ENCODE measurements around the gene COPRS.

The COPRS gene

GRCh38 chr17:31838636-31839225 lies 20.3 kb downstream of the COPRS start:
- no peak overlapping the region for H3K4me2 ChIP-seq (ENCODE audit: low read depth, low read length, poor library complexity, severe bottlenecking)

GRCh38 chr17:31835984-31836383 lies 23.1 kb downstream of the COPRS start:
- Histone ChIP-seq H2AFZ (ENCODE audit: low read length) (no peak overlapping the region), H3K4me1 (ENCODE audit: insufficient read depth, low read length, poor library complexity, severe bottlenecking) (peaks cover 11% of the 10 kb centered on the region), H3K4me2 (ENCODE audit: low read depth, low read length, poor library complexity, severe bottlenecking) (no peak overlapping the region), H4K20me1 (ENCODE audit: insufficient read depth, low read length, poor library complexity, severe bottlenecking) (no peaks in the 10 kb centered on the region), H3K4me3 (ENCODE audit: low read length, poor library complexity, severe bottlenecking) (no peak overlapping the region), H3K9ac (ENCODE audit: low read depth, low read length, poor library complexity, severe bottlenecking) (no peak overlapping the region), H3K36me3 (ENCODE audit: insufficient read depth, low read length) (no peaks in the 10 kb centered on the region), H3K9me2 (replicated peaks; ENCODE audit: low read depth, low read length) (no peaks in the 10 kb centered on the region), H3K27me3 (ENCODE audit: insufficient read depth, low read length, poor library complexity, severe bottlenecking) (no peaks in the 10 kb centered on the region), H3K9me3 (ENCODE audit: insufficient read depth, low read depth, low read length) (no peaks in the 10 kb centered on the region), H3K79me2 (ENCODE audit: insufficient read depth, low read length) (no peaks in the 10 kb centered on the region), H3F3A (ENCODE audit: low read depth) (no peaks in the 10 kb centered on the region)
- TF ChIP-seq EZH2phosphoT487 (IDR thresholded peaks at IDR 0.05; ENCODE audit: borderline replicate concordance): no peak
- TF ChIP-seq CTCF (conservative IDR thresholded peaks at IDR 0.05; ENCODE audit: low read length): no peak

More at GRCh38 chr17:31838636-31839225, 20.3 kb downstream of the COPRS start:
- Histone ChIP-seq H3K9me3 (ENCODE audit: insufficient read depth, low read depth, low read length) (no peaks in the 10 kb centered on the region), H3K9me2 (replicated peaks; ENCODE audit: low read depth, low read length) (no peaks in the 10 kb centered on the region), H3F3A (ENCODE audit: low read depth) (no peaks in the 10 kb centered on the region), H3K79me2 (ENCODE audit: insufficient read depth, low read length) (no peaks in the 10 kb centered on the region), H2AFZ (ENCODE audit: low read length) (no peak overlapping the region), H3K4me3 (ENCODE audit: low read length, poor library complexity, severe bottlenecking) (no peak overlapping the region), H3K9ac (ENCODE audit: low read depth, low read length, poor library complexity, severe bottlenecking) (no peak overlapping the region), H3K4me1 (ENCODE audit: insufficient read depth, low read length, poor library complexity, severe bottlenecking) (peaks cover 13% of the 10 kb centered on the region), H3K27me3 (ENCODE audit: insufficient read depth, low read length, poor library complexity, severe bottlenecking) (no peaks in the 10 kb centered on the region), H4K20me1 (ENCODE audit: insufficient read depth, low read length, poor library complexity, severe bottlenecking) (no peaks in the 10 kb centered on the region), H3K36me3 (ENCODE audit: insufficient read depth, low read length) (no peaks in the 10 kb centered on the region)
- TF ChIP-seq EZH2phosphoT487 (IDR thresholded peaks at IDR 0.05; ENCODE audit: borderline replicate concordance): no peak
- TF ChIP-seq CTCF (conservative IDR thresholded peaks at IDR 0.05; ENCODE audit: low read length): no peak

- H3K79me2 ChIP-seq (ENCODE audit: insufficient read depth, low read length): no peaks in the 10 kb centered on the region
- H4K20me1 ChIP-seq (ENCODE audit: insufficient read depth, low read length, poor library complexity, severe bottlenecking): no peaks in the 10 kb centered on the region
- H3K4me2 ChIP-seq (ENCODE audit: low read depth, low read length, poor library complexity, severe bottlenecking): peak overlapping the region; percentile 67
- no peaks in the 10 kb centered on the region for H3K36me3 ChIP-seq (ENCODE audit: insufficient read depth, low read length)
- H3K9me2 ChIP-seq (replicated peaks; ENCODE audit: low read depth, low read length): no peaks in the 10 kb centered on the region
- H3K4me1 ChIP-seq (ENCODE audit: insufficient read depth, low read length, poor library complexity, severe bottlenecking): peaks cover 12% of the 10 kb centered on the region
- H3K27me3 ChIP-seq (ENCODE audit: insufficient read depth, low read length, poor library complexity, severe bottlenecking): no peaks in the 10 kb centered on the region
- no peak for TF ChIP-seq CTCF (conservative IDR thresholded peaks at IDR 0.05; ENCODE audit: low read length)
- TF ChIP-seq EZH2phosphoT487 (IDR thresholded peaks at IDR 0.05; ENCODE audit: borderline replicate concordance): no peak
- H3K9ac ChIP-seq (ENCODE audit: low read depth, low read length, poor library complexity, severe bottlenecking): no peak overlapping the region
- no peak overlapping the region for H2AFZ ChIP-seq (ENCODE audit: low read length)
- H3F3A ChIP-seq (ENCODE audit: low read depth): no peaks in the 10 kb centered on the region
- H3K9me3 ChIP-seq (ENCODE audit: insufficient read depth, low read depth, low read length): no peaks in the 10 kb centered on the region
- no peak overlapping the region for H3K4me3 ChIP-seq (ENCODE audit: low read length, poor library complexity, severe bottlenecking)
These were observed 24.6 kb downstream of the COPRS start for GRCh38 chr17:31834448-31834847.
